ENCODE measurements around the gene BUD23. TPM values are rescaled to one million over a fixed set of nuclear protein-coding genes. Genes with fewer than 3 reads are reported as not detected.

BUD23 gene
- total RNA-seq, 1 experiment from 2014 or later: 78.1 TPM

- Histone ChIP-seq H3K23ac (ENCODE audit: insufficient read length, low read depth, low read length) (no peak overlapping the region), H3K23me2 (ENCODE audit: insufficient read length, low read depth, low read length, poor library complexity, severe bottlenecking) (peaks cover 2% of the 10 kb centered on the region), H4K5ac (ENCODE audit: insufficient read length, low read depth, low read length) (no peak overlapping the region), H3K9ac (ENCODE audit: extremely low read depth, insufficient read length, low read length) (no peak overlapping the region), H3K27ac (ENCODE audit: insufficient read length, low read depth, low read length) (no peak overlapping the region), H4K8ac (replicated peaks; ENCODE audit: insufficient read length, low read depth, low read length) (no peak overlapping the region), H2BK20ac (ENCODE audit: low read depth, low read length, poor library complexity, severe bottlenecking) (no peak overlapping the region), H3T11ph (ENCODE audit: low read length) (no peak overlapping the region), H2BK15ac (ENCODE audit: low read depth, low read length) (no peak overlapping the region), H3K27me3 (ENCODE audit: insufficient read depth, low read length) (no peaks in the 10 kb centered on the region), H3K4me2 (ENCODE audit: insufficient read depth, insufficient read length, low read length) (no peak overlapping the region), H4K91ac (ENCODE audit: insufficient read length, low read depth, low read length) (no peak overlapping the region), H2BK12ac (ENCODE audit: insufficient read length, low read depth, low read length) (no peak overlapping the region), H3K79me1 (ENCODE audit: insufficient read depth, low read depth, low read length, poor library complexity, severe bottlenecking) (no peaks in the 10 kb centered on the region), H2BK5ac (ENCODE audit: insufficient read length, low read length) (no peak overlapping the region), H3K4ac (ENCODE audit: low read depth, low read length) (no peak overlapping the region), H3K18ac (ENCODE audit: insufficient read length, low read depth, low read length) (no peak overlapping the region), H2AK5ac (ENCODE audit: insufficient read length, low read length) (no peak overlapping the region), H2AFZ (ENCODE audit: low read length) (no peak overlapping the region), H3K56ac (ENCODE audit: insufficient read length, low read depth, low read length) (no peak overlapping the region), H3K9me3 (ENCODE audit: control insufficient read depth, low read depth, low read length) (no peaks in the 10 kb centered on the region), H3K4me1 (ENCODE audit: insufficient read depth, low read length) (no peaks in the 10 kb centered on the region; the same call in 1 of the 2 replicates), H4K20me1 (ENCODE audit: control insufficient read depth, insufficient read depth, insufficient read length) (no peaks in the 10 kb centered on the region), H2BK120ac (ENCODE audit: low read depth, low read length, poor library complexity, severe bottlenecking) (no peak overlapping the region), H3K14ac (ENCODE audit: insufficient read depth, low read length) (no peak overlapping the region), H3K79me2 (ENCODE audit: insufficient read depth, low read length) (no peaks in the 10 kb centered on the region)
- Mint-ChIP-seq H3K4me1 (peaks cover 9 to 38% of the 10 kb centered on the region in 2 experiments), H3K9me3 (no peaks in the 10 kb centered on the region), H3K27me3 (ENCODE audit: low read depth) (peaks cover 2% of the 10 kb centered on the region), H3K36me3 (ENCODE audit: insufficient read depth in 1 of 3, low read depth in 3 of 3) (peaks cover 20 to 40% (median 33%) of the 10 kb centered on the region in 3 experiments), H3K27ac (peak overlapping the region in 1 of 3 experiments; percentile 31; a peak in 2 of 7 replicates), H3K4me3 (no peak overlapping the region; a peak in 1 of 5 replicates)
- TF ChIP-seq, protein P1, sequence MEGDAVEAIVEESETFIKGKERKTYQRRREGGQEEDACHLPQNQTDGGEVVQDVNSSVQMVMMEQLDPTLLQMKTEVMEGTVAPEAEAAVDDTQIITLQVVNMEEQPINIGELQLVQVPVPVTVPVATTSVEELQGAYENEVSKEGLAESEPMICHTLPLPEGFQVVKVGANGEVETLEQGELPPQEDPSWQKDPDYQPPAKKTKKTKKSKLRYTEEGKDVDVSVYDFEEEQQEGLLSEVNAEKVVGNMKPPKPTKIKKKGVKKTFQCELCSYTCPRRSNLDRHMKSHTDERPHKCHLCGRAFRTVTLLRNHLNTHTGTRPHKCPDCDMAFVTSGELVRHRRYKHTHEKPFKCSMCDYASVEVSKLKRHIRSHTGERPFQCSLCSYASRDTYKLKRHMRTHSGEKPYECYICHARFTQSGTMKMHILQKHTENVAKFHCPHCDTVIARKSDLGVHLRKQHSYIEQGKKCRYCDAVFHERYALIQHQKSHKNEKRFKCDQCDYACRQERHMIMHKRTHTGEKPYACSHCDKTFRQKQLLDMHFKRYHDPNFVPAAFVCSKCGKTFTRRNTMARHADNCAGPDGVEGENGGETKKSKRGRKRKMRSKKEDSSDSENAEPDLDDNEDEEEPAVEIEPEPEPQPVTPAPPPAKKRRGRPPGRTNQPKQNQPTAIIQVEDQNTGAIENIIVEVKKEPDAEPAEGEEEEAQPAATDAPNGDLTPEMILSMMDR (conservative IDR thresholded peaks at IDR 0.05): no peak
- no CpG with 5 or more reads among the region's 8 CpGs for WGBS (ENCODE audit: extremely low coverage, insufficient read length, low lambda C conversion rate)
- no peak for DNase-seq
Observed at GRCh38 chr7:73702226-73702625, 18.8 kb downstream of the BUD23 start.
